GM21576 (cell line): ENCODE results near the gene SMTNL2.
"Not testable (repeated sequence)": the region's sequence is repeated elsewhere in the genome, so short reads cannot be mapped to it uniquely, and the experiment has no call there.

Experiments used
- ATAC-seq: cut with Tn5 transposase; IDR thresholded peaks from one replicate; pipeline ENCODE4 v1.9.1; 2021; ENCODE audit warnings: mild to moderate bottlenecking, moderate library complexity; ENCODE audit not compliant: unreplicated experiment

SMTNL2 gene

DNA sequence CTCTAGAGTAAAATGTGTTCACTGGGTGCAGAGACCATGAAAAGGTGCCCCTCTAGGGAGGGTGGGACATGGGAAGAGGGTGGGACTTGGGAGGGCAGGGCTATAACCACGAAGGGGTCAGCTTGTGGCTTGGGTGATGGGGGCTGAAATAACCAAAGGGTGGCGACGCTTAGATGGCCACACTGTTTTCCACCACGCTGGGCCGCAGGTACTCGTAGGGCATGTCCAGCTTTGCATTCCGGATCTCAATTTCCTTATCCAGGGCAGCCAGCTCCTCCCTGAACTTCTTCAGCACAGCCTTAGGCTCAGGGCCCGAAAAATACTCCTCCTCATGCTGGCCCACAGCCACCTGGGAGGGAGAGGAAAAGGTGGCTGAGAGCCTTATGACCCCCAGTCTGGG is 47.1 kb downstream of the SMTNL2 start:
- no peak for ATAC-seq

DNA sequence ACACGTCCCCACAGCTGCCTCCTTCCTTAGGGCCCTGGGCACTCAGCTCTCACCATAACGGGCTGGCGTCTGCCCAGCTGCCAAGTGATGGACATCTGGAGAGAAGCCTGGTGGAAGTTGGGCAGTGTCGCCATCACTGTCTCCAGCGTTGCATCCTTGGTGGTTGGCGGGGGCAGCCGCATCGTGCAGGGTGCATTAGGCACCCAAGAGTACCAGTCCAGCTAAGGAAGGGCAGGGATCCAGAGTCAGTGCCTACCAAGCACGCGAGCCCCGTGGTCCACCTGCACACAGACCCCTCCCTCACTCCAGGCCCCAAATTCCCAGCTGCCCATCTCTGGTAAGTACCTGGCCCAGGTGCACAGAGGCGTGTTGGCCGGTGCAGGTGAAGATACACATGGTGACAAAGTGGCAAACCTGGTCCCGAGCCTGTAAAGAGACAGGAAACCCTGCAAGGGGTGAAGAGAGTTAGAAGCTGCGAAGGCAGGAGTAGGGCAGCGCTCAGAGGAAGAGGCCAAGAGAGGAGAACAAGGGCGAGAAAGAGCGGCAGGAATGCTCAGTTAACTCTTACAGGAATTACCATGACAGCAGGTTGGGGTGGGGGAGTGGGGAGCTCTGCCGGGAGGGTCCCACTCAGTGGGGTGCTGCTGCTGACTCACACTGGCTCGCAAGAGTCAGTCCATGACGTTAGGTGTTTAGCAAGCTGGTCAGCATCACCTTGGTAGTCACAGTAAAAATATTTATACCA is 47.7 kb downstream of the SMTNL2 start:
- ATAC-seq: no peak

DNA sequence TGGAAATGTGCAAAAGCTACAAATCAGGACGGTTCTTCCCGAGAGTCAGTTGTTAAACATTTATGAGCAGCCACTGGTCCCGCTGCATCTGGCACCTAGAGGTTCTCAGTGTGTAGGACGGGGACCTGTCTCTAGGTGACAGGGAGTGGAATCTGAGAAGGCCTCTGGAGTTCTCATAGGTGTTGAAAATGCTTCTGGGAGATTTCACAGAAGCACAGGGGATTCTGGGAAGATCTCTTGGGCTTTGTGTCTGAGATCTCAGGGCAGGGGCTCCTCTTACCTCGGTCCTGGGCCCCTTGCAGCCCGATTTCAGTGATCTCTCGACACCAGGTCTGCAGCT is 48.2 kb downstream of the SMTNL2 start:
- ATAC-seq: no peak

GRCh38 chr17:4633643-4634042 is 49.3 kb downstream of the SMTNL2 start:
- no peak for ATAC-seq

GRCh38 chr17:4634976-4635375 is 50.6 kb downstream of the SMTNL2 start:
- no peak for ATAC-seq

- peak; percentile 73 for ATAC-seq
Measured at GRCh38 chr17:4635823-4636375, 51.6 kb downstream of the SMTNL2 start.

- ATAC-seq: peak; percentile 17
Measured at GRCh38 chr17:4636474-4637100, 52.3 kb downstream of the SMTNL2 start.

DNA sequence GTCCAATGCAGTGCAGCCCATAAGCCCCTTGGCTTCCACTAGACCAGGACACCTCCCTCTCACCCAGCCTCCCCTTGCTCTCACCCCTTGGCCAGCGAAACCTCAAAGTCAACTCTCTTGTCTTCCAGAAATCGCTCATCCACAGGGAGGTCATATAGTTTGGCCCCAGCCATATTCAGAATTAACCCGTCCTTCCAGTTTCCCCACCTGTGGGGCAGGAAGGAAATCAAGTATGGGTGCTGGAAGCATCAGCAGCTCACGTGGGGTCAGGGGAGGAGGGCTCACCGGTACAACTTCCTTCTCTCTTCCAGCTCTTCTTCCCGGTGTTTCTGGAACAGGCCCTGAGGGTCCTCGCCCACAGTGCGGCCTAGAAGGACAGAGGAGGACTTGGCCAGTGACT is 54.4 kb downstream of the SMTNL2 start:
- ATAC-seq: not testable (repeated sequence)

DNA sequence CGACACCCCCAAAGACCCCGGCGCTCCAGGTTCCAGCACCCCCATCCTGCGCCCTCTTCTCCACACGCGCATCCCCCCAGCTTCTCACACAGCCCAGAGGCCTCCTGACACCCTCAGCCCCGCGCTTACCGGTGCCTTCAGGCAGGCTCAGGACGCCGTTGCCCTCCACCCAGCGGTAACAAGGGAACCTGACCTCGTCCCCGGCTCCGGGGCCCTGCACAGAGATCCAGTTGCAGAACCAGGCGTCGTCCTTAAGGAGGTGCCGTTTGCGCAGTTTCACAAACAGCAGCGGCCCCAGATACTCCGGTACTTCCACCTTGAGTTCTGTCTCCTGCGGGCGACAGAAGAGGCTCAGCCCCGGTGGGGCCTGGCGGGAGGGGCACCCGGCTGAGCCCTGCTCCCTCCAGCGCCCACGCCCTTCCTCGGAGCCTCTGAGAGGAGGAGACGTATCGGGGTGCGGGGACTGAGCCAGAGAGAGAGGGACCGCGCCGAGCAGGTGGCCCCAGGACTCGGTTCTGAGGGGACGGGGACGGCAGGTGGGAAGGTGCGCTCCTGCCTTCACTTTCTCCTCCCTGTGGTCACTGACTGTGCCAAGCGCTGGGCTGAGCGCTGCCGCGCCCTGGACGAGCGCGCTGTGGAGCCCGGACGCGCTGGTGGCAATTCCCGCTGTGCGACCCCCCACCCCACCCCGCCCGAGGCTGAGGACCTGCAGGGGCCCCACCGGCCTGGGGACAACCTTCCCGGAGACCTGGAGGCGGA is 55.2 kb downstream of the SMTNL2 start:
- ATAC-seq: not testable (repeated sequence)

GRCh38 chr17:4640569-4641188 is 56.4 kb downstream of the SMTNL2 start:
- ATAC-seq: not testable (repeated sequence)

DNA sequence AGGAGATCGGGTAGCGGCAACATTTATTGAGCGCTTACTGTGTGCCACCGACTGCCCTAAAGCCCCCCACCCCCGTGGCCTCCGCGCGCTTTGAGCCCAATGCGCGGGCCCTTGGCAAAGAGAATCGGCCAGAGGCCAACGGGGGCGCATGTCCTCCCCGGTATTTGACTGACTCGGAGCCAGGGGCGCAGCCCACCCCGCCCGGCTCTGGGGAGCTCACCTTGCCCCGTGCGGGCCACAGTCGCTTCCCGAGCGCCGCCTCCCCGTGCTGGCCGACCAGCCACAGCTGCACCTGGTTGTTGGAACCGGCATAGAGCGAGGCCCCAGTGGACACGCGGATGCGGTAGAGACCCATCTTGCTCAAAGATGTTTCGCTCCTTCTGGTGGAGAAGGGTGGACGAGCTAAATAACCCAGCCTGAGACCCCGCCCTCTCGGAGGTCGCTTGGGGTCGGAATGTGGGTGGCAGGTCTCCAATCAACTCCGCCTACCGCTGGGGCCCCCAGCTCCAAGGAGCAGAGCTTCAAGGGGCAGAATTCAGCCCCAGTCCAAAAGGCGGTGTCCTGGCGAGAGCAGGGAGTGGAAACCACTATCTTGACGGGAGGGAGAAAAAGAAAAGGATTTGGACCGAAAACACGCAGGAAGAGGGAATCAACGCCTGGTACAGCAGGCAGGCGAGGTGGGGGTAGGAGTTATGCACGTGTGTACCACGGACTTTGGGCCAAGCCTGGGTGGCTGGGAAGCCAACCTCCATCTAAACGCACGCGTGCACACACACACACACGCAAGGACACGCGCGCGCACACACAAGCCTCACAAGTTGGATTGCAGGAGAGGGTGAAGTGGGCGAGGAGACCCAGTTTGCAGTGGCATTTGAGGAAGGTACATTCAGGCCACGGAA is 57.2 kb downstream of the SMTNL2 start, which contains the start of gene ALOX15:
TSS of gene ALOX15 (minus strand) at position 382 of the 899 bp plus-strand sequence. CDS start at position 355, 27 bp downstream.
- ATAC-seq: no peak

- ATAC-seq: no peak
Measured at GRCh38 chr17:4642286-4642685, 58.0 kb downstream of the SMTNL2 start.

DNA sequence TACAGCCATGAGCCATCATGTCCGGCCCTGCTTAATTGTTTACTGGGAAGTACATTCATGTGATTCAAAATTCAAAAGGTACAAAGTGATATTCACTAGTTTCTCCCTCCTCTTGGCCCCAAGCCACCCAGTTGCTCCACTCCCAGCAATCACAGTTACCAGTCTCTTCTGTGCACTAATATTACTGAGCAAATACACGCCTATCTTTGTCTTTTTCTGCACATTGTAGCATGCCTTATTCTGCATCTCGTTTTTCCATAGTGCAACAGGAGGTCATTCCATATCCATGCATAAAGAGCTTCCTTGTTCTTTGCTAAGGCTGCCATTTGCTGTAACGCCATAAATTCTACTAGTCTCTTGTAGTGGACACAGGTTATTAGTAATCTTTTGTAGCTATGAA is 59.3 kb downstream of the SMTNL2 start:
- no peak for ATAC-seq

GRCh38 chr17:4645642-4646041 is 61.3 kb downstream of the SMTNL2 start:
- ATAC-seq: no peak

GRCh38 chr17:4648741-4649140 is 64.4 kb downstream of the SMTNL2 start:
- no peak for ATAC-seq

- no peak for ATAC-seq
Measured at GRCh38 chr17:4652997-4653396, 68.7 kb downstream of the SMTNL2 start.

GRCh38 chr17:4655933-4656332 is 71.6 kb downstream of the SMTNL2 start:
- ATAC-seq: not testable (repeated sequence)

DNA sequence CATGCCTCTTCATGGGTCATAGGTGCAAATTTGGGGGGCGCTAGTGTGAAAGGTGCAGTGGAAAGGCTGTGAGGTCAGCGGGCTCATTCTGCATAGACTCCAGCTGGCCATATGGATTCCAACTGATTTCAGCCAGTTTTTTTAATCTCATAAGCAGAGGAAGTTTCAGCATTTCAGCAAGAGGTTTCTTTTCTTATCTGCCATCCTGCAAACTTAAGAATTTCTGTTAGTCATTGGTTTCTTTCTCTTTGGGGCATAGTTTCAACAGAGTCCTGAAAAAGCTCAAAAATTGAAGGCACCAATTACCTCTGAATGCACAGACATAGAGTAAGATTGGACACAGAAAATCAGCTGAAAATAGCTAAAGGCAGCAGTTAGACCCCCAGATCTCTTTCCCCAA is 73.3 kb downstream of the SMTNL2 start:
- ATAC-seq: no peak
